Measurements from ENCODE around the gene MEA1. TPM values are rescaled to one million over a fixed set of nuclear protein-coding genes. Genes with fewer than 3 reads are reported as not detected.
A peak's percentile ranks its signal among the peaks of the same experiment; 100 is the strongest.

Gene MEA1
- total and polyA plus RNA-seq, 10 of the 15 experiments (the other 5 are each of a cell fraction or from before 2014, with no cell fraction given) = 59.1 to 148 (median 96.4) TPM

GRCh38 chr6:43053545-43054205 is 39.9 kb upstream of the MEA1 start, which contains the start of gene CUL7 (continued):
- TF ChIP-seq ZBED1 (IDR thresholded peaks at IDR 0.05; ENCODE audit: borderline replicate concordance) (peak; percentile 86; the same call in 1 of the 2 replicates), SMARCA5 (IDR thresholded peaks at IDR 0.05) (no peak), JUND (IDR thresholded peaks at IDR 0.05; ENCODE audit: low read depth, low read length) (no peak), STAT3 (IDR thresholded peaks at IDR 0.05; ENCODE audit: low read depth, low read length) (no peak), TCF7 (IDR thresholded peaks at IDR 0.05; ENCODE audit: borderline replicate concordance) (no peak), WRNIP1 (IDR thresholded peaks at IDR 0.05; ENCODE audit: borderline replicate concordance, low read depth, low read length) (no peak), POLR2AphosphoS5 (IDR thresholded peaks at IDR 0.05; ENCODE audit: low read length) (peak; percentile 93), NR2F1 (conservative IDR thresholded peaks at IDR 0.05) (0 out of 2 replicates have a peak, but pooled peaks have one; percentile 47), MTA2 (IDR thresholded peaks at IDR 0.05; ENCODE audit: low read depth) (0 out of 2 replicates have a peak, but pooled peaks have one; percentile 35), SMC3 (IDR thresholded peaks at IDR 0.05; ENCODE audit: borderline replicate concordance, low read length) (0 out of 2 replicates have a peak, but pooled peaks have one; percentile 2), TAF1 (IDR thresholded peaks at IDR 0.05; ENCODE audit: borderline replicate concordance, low read depth, low read length) (peak; percentile 79; the same call in 1 of the 2 replicates), RAD21 (IDR thresholded peaks at IDR 0.05; ENCODE audit: insufficient read depth, low read depth, low read length) (no peak), REST (IDR thresholded peaks at IDR 0.05; ENCODE audit: low read depth, low read length) (no peak), NRF1 (conservative IDR thresholded peaks at IDR 0.05; ENCODE audit: low read depth, low read length) (no peak; the same call in 1 of the 2 replicates), SP1 (IDR thresholded peaks at IDR 0.05; ENCODE audit: low read depth, low read length) (peak; percentile 74), ZNF217 (IDR thresholded peaks at IDR 0.05) (no peak), CREM (IDR thresholded peaks at IDR 0.05; ENCODE audit: low read depth) (peak; percentile 41; the same call in 1 of the 2 replicates), TBL1XR1 (IDR thresholded peaks at IDR 0.05; ENCODE audit: low read depth, low read length) (no peak), NR2C2 (IDR thresholded peaks at IDR 0.05; ENCODE audit: borderline replicate concordance, control insufficient read depth, insufficient read length, low read depth) (no peak), BHLHE40 (IDR thresholded peaks at IDR 0.05; ENCODE audit: borderline replicate concordance in 1 of 2, low read depth in 2 of 2, low read length in 1 of 2) (peak in 1 of 2 experiments; percentile 77; a peak in 2 of 4 replicates), MYB (IDR thresholded peaks at IDR 0.05; ENCODE audit: borderline replicate concordance, low read depth, low read length) (no peak), CREB1 (IDR thresholded peaks at IDR 0.05; ENCODE audit: low read depth) (peak; percentile 77), NFYB (IDR thresholded peaks at IDR 0.05; ENCODE audit: insufficient read depth, low read depth, low read length) (peak; percentile 45; the same call in 1 of the 2 replicates), KLF5 (IDR thresholded peaks at IDR 0.05; ENCODE audit: partially characterized antibody) (no peak), ZNF274 (IDR thresholded peaks at IDR 0.05; ENCODE audit: insufficient read depth, insufficient read length) (no peak), IRF4 (IDR thresholded peaks at IDR 0.05; ENCODE audit: low read depth, low read length) (no peak), YBX1 (IDR thresholded peaks at IDR 0.05) (no peak), RAD51 (IDR thresholded peaks at IDR 0.05) (no peak), RB1 (IDR thresholded peaks at IDR 0.05; ENCODE audit: borderline replicate concordance) (0 out of 2 replicates have a peak, but pooled peaks have one; percentile 44), ZNF384 (IDR thresholded peaks at IDR 0.05; ENCODE audit: borderline replicate concordance, low read depth, low read length) (no peak), GABPA (IDR thresholded peaks at IDR 0.05; ENCODE audit: low read depth) (peak; percentile 87)
